ENCODE data around the gene IPPK. TPM values are rescaled to one million over a fixed set of nuclear protein-coding genes. Genes with fewer than 3 reads are reported as not detected.

The IPPK gene
- total RNA-seq, 4 donors from 2014 or later: 6.8 to 11.4 (median 7.5) TPM

DNA sequence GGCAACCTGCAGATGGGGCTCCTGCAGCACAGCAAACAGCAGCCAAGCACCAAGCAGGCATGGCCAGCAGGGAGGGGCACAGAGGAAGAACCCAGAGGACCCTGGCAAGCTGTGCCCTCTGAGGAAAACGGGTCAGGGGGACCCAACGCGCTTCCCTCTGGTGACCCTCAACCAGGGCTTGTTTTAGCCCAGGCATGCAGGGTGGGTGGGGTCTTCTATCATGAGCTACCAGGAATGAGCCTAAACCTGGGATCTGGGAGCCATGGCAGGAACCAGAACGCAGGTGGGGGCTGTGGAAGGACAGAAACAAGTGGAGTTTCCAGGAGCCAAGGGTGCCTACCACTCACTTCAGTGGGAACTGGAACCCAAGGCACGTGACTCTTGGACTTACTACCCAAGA lies 20.9 kb downstream of the IPPK start:
- no peak for TF ChIP-seq POLR2A (IDR thresholded peaks at IDR 0.05)
- TF ChIP-seq, protein P1, sequence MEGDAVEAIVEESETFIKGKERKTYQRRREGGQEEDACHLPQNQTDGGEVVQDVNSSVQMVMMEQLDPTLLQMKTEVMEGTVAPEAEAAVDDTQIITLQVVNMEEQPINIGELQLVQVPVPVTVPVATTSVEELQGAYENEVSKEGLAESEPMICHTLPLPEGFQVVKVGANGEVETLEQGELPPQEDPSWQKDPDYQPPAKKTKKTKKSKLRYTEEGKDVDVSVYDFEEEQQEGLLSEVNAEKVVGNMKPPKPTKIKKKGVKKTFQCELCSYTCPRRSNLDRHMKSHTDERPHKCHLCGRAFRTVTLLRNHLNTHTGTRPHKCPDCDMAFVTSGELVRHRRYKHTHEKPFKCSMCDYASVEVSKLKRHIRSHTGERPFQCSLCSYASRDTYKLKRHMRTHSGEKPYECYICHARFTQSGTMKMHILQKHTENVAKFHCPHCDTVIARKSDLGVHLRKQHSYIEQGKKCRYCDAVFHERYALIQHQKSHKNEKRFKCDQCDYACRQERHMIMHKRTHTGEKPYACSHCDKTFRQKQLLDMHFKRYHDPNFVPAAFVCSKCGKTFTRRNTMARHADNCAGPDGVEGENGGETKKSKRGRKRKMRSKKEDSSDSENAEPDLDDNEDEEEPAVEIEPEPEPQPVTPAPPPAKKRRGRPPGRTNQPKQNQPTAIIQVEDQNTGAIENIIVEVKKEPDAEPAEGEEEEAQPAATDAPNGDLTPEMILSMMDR (IDR thresholded peaks at IDR 0.05 in 4 of 5, conservative IDR thresholded peaks at IDR 0.05 in 1 of 5): no peak
- in situ Hi-C loops (cut with MboI; ENCODE audit: low sequenced_read_pairs in 4 of 4): loop anchor here in 2 of 4 donors (25.0 kb wide), 3 partner anchors 187 to 512 kb away; partner anchors contain the start of genes CENPP (in 1 of the 2) and NOL8 (in 1 of the 2)
- H3K36me3 ChIP-seq: peaks cover 0 to 58% of the 10 kb centered on the region in 2 donors
- no peak for DNase-seq
- no peak overlapping the region for H3K4me3 ChIP-seq
- no peak for ATAC-seq
- H3K4me1 ChIP-seq: no peaks in the 10 kb centered on the region
- intact Hi-C loops (cut with DNase I; ENCODE audit: low total_unique reads): no loop called here
- H3K9me3 ChIP-seq: no peaks in the 10 kb centered on the region
- no peaks in the 10 kb centered on the region for H3K27me3 ChIP-seq
- H3K27ac ChIP-seq: no peak overlapping the region

DNA sequence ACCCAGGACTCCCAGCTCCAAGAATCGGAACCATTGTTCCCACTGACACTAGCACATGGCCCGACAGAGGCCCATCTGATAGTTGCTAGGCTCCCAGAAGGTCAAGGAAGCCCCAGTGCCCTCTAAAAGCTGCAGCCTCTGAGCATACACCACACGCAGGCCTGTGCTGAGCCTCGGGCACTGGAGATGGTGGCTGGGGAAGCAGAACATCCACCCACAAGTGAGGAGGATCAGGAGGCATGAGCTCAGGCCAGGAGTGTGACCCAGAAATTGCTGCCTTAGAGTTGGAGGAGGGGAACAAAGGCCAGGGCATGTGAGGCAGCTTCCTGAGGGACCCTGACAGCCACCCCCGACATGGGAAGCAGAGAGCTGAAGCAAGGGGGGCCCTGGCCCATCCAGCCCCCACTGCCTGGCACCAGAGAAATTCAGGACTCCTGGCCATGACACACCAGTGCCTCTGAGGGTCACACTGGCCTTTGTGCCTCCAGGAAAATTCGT lies 21.4 kb downstream of the IPPK start:
- no peak for ATAC-seq

DNA sequence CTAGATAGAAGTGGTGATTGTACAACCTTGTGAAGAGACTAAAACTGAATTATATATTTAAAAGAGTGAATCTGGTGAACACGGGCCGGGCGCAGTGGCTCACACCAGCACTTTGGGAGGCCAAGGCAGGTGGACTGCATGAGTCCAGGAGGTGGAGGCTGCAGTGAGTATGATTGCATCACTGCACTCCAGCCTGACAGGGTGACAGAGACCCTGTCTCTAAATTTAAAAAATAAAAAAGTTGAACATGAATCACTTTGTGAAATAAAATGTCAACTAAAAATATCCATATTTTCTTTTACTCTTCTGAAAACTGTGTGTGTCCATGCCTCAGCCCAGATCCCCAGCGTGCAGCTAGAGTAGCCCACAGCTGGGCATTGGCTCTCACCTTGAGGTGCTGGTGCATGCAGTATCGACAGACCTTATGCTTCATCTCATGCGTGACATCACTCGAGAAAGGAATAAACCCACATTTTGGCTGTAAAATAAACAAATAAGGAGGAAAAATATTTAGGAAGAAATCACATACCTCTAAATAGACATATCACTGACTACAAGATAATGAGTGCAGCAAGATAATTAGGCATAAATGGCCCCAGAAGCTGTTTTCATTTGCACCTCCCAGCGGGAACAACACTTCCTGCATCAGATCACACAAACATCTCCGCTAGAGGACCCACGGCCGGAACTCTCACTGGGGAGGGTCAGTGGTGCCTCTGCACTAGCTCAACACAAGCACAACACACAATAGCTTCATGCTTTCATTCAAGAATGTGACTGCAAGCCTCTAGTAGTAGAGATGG lies 22.1 kb downstream of the IPPK start:
- Histone ChIP-seq H3K4me3 (no peak overlapping the region), H3K27ac (no peak overlapping the region), H3K27me3 (no peaks in the 10 kb centered on the region), H3K9me3 (no peaks in the 10 kb centered on the region), H3K4me1 (no peaks in the 10 kb centered on the region), H3K36me3 (peaks cover 0 to 69% of the 10 kb centered on the region in 2 donors)
- in situ Hi-C loops (cut with MboI; ENCODE audit: low sequenced_read_pairs in 4 of 4) (loop anchor here in 2 of 4 donors (25.0 kb wide), 3 partner anchors 186 to 511 kb away; partner anchors contain the start of genes CENPP (in 1 of the 2) and NOL8 (in 1 of the 2)), intact Hi-C loops (cut with DNase I; ENCODE audit: low total_unique reads) (no loop called here)
- no peak for DNase-seq
- TF ChIP-seq POLR2A (IDR thresholded peaks at IDR 0.05): no peak
- TF ChIP-seq, protein P1 (IDR thresholded peaks at IDR 0.05 in 4 of 5, conservative IDR thresholded peaks at IDR 0.05 in 1 of 5): no peak
- no peak for ATAC-seq

More for the DNA sequence above, 21.4 kb downstream of the IPPK start:
- TF ChIP-seq, protein P1 (IDR thresholded peaks at IDR 0.05 in 4 of 5, conservative IDR thresholded peaks at IDR 0.05 in 1 of 5): no peak
- TF ChIP-seq POLR2A (IDR thresholded peaks at IDR 0.05): no peak
- no peaks in the 10 kb centered on the region for H3K9me3 ChIP-seq
- H3K27me3 ChIP-seq: no peaks in the 10 kb centered on the region
- H3K27ac ChIP-seq: no peak overlapping the region
- H3K36me3 ChIP-seq: peaks cover 0 to 63% of the 10 kb centered on the region in 2 donors
- in situ Hi-C loops (cut with MboI; ENCODE audit: low sequenced_read_pairs in 4 of 4): loop anchor here in 2 of 4 donors (25.0 kb wide), 3 partner anchors 186 to 511 kb away; partner anchors contain the start of genes CENPP (in 1 of the 2) and NOL8 (in 1 of the 2)
- no peak for DNase-seq
- no peak overlapping the region for H3K4me3 ChIP-seq
- intact Hi-C loops (cut with DNase I; ENCODE audit: low total_unique reads): no loop called here
- H3K4me1 ChIP-seq: no peaks in the 10 kb centered on the region

DNA sequence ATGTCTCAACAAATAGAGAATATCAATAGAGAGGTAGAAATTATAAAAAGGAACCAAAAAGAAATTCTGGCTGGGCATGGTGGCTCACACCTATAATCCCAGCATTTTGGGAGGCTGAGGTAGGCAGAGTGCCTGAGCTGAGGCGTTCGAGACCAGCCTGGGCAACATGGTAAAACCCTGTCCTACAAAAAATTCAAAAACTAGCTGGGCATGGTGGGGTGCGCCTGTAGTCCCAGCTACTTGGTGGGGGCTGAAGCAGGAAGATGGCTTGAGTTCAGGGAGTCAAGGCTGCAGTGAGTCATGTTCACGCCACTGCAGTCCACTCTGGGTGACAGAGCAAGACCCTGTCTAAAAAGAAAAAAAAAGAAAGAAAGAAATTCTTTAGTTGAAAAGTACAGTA lies 24.9 kb downstream of the IPPK start:
- Histone ChIP-seq H3K9me3 (no peaks in the 10 kb centered on the region), H3K4me1 (no peaks in the 10 kb centered on the region), H3K36me3 (peaks cover 0 to 73% of the 10 kb centered on the region in 2 donors), H3K27me3 (no peaks in the 10 kb centered on the region), H3K27ac (no peak overlapping the region), H3K4me3 (no peak overlapping the region)
- DNase-seq: no peak
- no peak for ATAC-seq
- TF ChIP-seq POLR2A (IDR thresholded peaks at IDR 0.05): no peak
- TF ChIP-seq, protein P1 (IDR thresholded peaks at IDR 0.05 in 4 of 5, conservative IDR thresholded peaks at IDR 0.05 in 1 of 5): no peak
- in situ Hi-C loops (cut with MboI; ENCODE audit: low sequenced_read_pairs in 4 of 4): loop anchor here in 2 of 4 donors (25.0 kb wide), 3 partner anchors 183 to 508 kb away; partner anchors contain the start of genes CENPP (in 1 of the 2) and NOL8 (in 1 of the 2)
- intact Hi-C loops (cut with DNase I; ENCODE audit: low total_unique reads): no loop called here

Measured in gastrocnemius medialis (tissue), 4 donors.